GM06990 (cell line): ENCODE results near the gene TSC1.

ENCODE experiments used
- DNase-seq: peaks from one replicate; pipeline ENCODE4 v3.0.0-alpha.2; 2011; ENCODE audit not compliant: insufficient read length; ENCODE audit errors: extremely low read depth
- H3K27me3 ChIP-seq: replicated peaks from 2 replicates; pipeline ENCODE4 v1.6.0; 2011; ENCODE audit warnings: low read length; ENCODE audit not compliant: control insufficient read depth, insufficient read depth
- H3K36me3 ChIP-seq: 2 replicates; pipeline ENCODE4 v1.5.1; 2011; ENCODE audit warnings: low read length; ENCODE audit not compliant: control insufficient read depth, insufficient read depth
- H3K4me3 ChIP-seq: replicated peaks from 2 replicates; pipeline ENCODE4 v1.5.1; 2011; ENCODE audit warnings: low read depth, mild to moderate bottlenecking, control low read depth, low read length
- CTCF ChIP-seq: IDR thresholded peaks from 2 replicates; pipeline ENCODE4 v1.5.1; 2011; ENCODE audit warnings: low read length, control low read depth, mild to moderate bottlenecking, inconsistent platforms; ENCODE audit not compliant: insufficient read depth, poor library complexity, severe bottlenecking

The TSC1 gene

GRCh38 chr9:132877458-132877823 lies 67.0 kb downstream of the TSC1 start:
- Histone ChIP-seq H3K4me3 (peak overlapping the region; percentile 96; the same call in 1 of the 2 replicates), H3K27me3 (no peaks in the 10 kb centered on the region), H3K36me3 (no peaks in the 10 kb centered on the region)
- TF ChIP-seq CTCF = no peak
- no peak for DNase-seq

GRCh38 chr9:132876849-132877248 lies 67.6 kb downstream of the TSC1 start:
- no peak overlapping the region for H3K4me3 ChIP-seq
- H3K27me3 ChIP-seq = no peaks in the 10 kb centered on the region
- no peaks in the 10 kb centered on the region for H3K36me3 ChIP-seq
- no peak for DNase-seq
- TF ChIP-seq CTCF = no peak

- no peaks in the 10 kb centered on the region for H3K36me3 ChIP-seq
- H3K27me3 ChIP-seq = no peaks in the 10 kb centered on the region
- H3K4me3 ChIP-seq = no peak overlapping the region
- no peak for DNase-seq
- TF ChIP-seq CTCF = no peak
These were observed 69.3 kb downstream of the TSC1 start for GRCh38 chr9:132875159-132875558.

- no peak for TF ChIP-seq CTCF
- H3K4me3 ChIP-seq = 0 out of 2 replicates have a peak overlapping the region, but pooled peaks have one; percentile 6
- H3K27me3 ChIP-seq = no peaks in the 10 kb centered on the region
- DNase-seq = no peak
- no peaks in the 10 kb centered on the region for H3K36me3 ChIP-seq
These were observed 71.0 kb downstream of the TSC1 start for GRCh38 chr9:132873403-132873802.

- Histone ChIP-seq H3K36me3 (no peaks in the 10 kb centered on the region), H3K27me3 (no peaks in the 10 kb centered on the region; the same call in 1 of the 2 replicates), H3K4me3 (no peak overlapping the region)
- no peak for TF ChIP-seq CTCF
- DNase-seq = no peak
These were observed 75.2 kb downstream of the TSC1 start for GRCh38 chr9:132869266-132869665.

GRCh38 chr9:132866898-132867297 lies 77.5 kb downstream of the TSC1 start:
- no peak for TF ChIP-seq CTCF
- Histone ChIP-seq H3K4me3 (no peak overlapping the region), H3K36me3 (no peaks in the 10 kb centered on the region), H3K27me3 (no peaks in the 10 kb centered on the region; the same call in 1 of the 2 replicates)
- no peak for DNase-seq
